Mucosa of rectum (tissue), 2 donors: Measurements from ENCODE around the gene PFKFB4.
"Not testable (repeated sequence)": the region's sequence is repeated elsewhere in the genome, so short reads cannot be mapped to it uniquely, and the experiment has no call there.

Source experiments
- H3K27ac ChIP-seq, 2 donors: one replicate each; pipeline ENCODE4 v1.7.0; 2013; ENCODE audit warnings: inconsistent platforms in 2 of 2, low read depth in 2 of 2, low read length in 2 of 2
- H3K27me3 ChIP-seq, 2 donors: one replicate each; pipeline ENCODE4 v1.7.0; 2013; ENCODE audit warnings: low read length in 2 of 2; ENCODE audit not compliant: control insufficient read depth in 2 of 2, insufficient read depth in 2 of 2
- H3K36me3 ChIP-seq, 2 donors: one replicate each; pipeline ENCODE4 v1.7.0; 2013; ENCODE audit warnings: low read length in 2 of 2; ENCODE audit not compliant: control insufficient read depth in 2 of 2, insufficient read depth in 2 of 2
- H3K4me1 ChIP-seq, 2 donors: one replicate each; pipeline ENCODE4 v1.7.0; 2013; ENCODE audit warnings: low read length in 2 of 2, mild to moderate bottlenecking in 1 of 2; ENCODE audit not compliant: control insufficient read depth in 2 of 2, insufficient read depth in 2 of 2
- H3K4me3 ChIP-seq, 2 donors: one replicate each; pipeline ENCODE4 v1.7.0; 2013; ENCODE audit warnings: low read length in 2 of 2
- H3K9ac ChIP-seq, 2 donors: one replicate each; pipeline ENCODE4 v1.7.0; 2013; ENCODE audit warnings: low read length in 2 of 2, low read depth in 1 of 2, mild to moderate bottlenecking in 1 of 2
- H3K9me3 ChIP-seq, 2 donors: one replicate each; pipeline ENCODE4 v1.7.0; 2013; ENCODE audit warnings: low read length in 2 of 2; ENCODE audit not compliant: control insufficient read depth in 2 of 2
- donor health status: healthy.
- donor health status: Normal muscosa, but diverticular disease.

The PFKFB4 gene

GRCh38 chr3:48552111-48552951 lies 4.3 kb downstream of the PFKFB4 start:
- no peaks in the 10 kb centered on the region for H3K36me3 ChIP-seq
- H3K4me1 ChIP-seq = peaks cover 21 to 29% of the 10 kb centered on the region in 2 donors
- no peaks in the 10 kb centered on the region for H3K27me3 ChIP-seq
- H3K9me3 ChIP-seq = no peaks in the 10 kb centered on the region
- no peak overlapping the region for H3K9ac ChIP-seq
- no peak overlapping the region for H3K4me3 ChIP-seq
- peak overlapping the region; percentile 28 to 49 for H3K27ac ChIP-seq

- H3K4me1 ChIP-seq = peaks cover 19 to 26% of the 10 kb centered on the region in 2 donors
- not testable (repeated sequence) for H3K36me3 ChIP-seq, H3K9ac ChIP-seq, H3K4me3 ChIP-seq, H3K9me3 ChIP-seq, H3K27me3 ChIP-seq, H3K27ac ChIP-seq
Measured at GRCh38 chr3:48551651-48552050, 5.0 kb downstream of the PFKFB4 start.

GRCh38 chr3:48548729-48549705 lies 7.6 kb downstream of the PFKFB4 start:
- no peak overlapping the region for H3K27ac ChIP-seq
- H3K4me1 ChIP-seq = peaks cover 5 to 10% of the 10 kb centered on the region in 2 donors
- H3K9me3 ChIP-seq = no peaks in the 10 kb centered on the region
- H3K4me3 ChIP-seq = no peak overlapping the region
- H3K36me3 ChIP-seq = peaks cover 4 to 7% of the 10 kb centered on the region in 2 donors
- H3K9ac ChIP-seq = no peak overlapping the region
- no peaks in the 10 kb centered on the region for H3K27me3 ChIP-seq

- Histone ChIP-seq H3K9ac (no peak overlapping the region), H3K9me3 (no peaks in the 10 kb centered on the region), H3K36me3 (peaks cover 4 to 7% of the 10 kb centered on the region in 2 donors), H3K4me3 (no peak overlapping the region), H3K27me3 (no peaks in the 10 kb centered on the region), H3K27ac (no peak overlapping the region), H3K4me1 (peaks cover 5% of the 10 kb centered on the region in 2 donors)
Measured at GRCh38 chr3:48548126-48548525, 8.5 kb downstream of the PFKFB4 start.

DNA sequence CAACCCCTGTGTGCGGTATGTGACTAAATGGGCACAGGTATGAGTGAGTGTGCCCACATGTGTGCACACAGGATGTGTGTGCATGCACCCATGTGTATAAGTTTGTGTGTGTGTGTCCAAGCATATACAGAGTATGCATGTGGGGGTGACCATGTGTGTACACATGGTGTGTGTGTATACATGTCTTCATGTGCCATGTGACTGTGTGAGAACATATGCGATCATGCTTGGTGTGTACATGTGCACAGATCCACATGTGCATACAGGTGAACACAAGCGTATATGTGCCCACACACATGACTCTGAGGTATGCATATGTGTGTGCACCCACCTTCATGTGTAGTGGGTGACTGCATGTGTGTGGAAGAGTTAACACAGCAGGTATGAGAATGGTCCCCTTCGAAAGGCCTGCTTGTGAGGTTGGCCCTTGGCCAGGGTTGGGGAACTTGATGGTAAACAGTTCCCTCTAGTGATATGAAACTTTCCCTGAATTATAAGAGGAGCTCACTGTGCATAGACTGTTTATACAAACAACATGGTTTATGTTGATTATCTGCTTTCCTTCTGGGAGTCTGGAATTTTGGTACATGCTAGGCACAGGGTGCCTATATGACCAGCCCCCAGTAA lies 10.3 kb downstream of the PFKFB4 start:
- no peaks in the 10 kb centered on the region for H3K9me3 ChIP-seq
- no peak overlapping the region for H3K9ac ChIP-seq
- no peaks in the 10 kb centered on the region for H3K27me3 ChIP-seq
- no peak overlapping the region for H3K4me3 ChIP-seq
- no peaks in the 10 kb centered on the region for H3K4me1 ChIP-seq
- peaks cover 4 to 7% of the 10 kb centered on the region in 2 donors for H3K36me3 ChIP-seq
- H3K27ac ChIP-seq = no peak overlapping the region

GRCh38 chr3:48544141-48544540 lies 12.5 kb downstream of the PFKFB4 start:
- Histone ChIP-seq H3K4me3 (no peak overlapping the region), H3K9me3 (no peaks in the 10 kb centered on the region), H3K27ac (no peak overlapping the region), H3K4me1 (no peaks in the 10 kb centered on the region), H3K36me3 (peaks cover 4 to 7% of the 10 kb centered on the region in 2 donors), H3K9ac (no peak overlapping the region), H3K27me3 (no peaks in the 10 kb centered on the region)

DNA sequence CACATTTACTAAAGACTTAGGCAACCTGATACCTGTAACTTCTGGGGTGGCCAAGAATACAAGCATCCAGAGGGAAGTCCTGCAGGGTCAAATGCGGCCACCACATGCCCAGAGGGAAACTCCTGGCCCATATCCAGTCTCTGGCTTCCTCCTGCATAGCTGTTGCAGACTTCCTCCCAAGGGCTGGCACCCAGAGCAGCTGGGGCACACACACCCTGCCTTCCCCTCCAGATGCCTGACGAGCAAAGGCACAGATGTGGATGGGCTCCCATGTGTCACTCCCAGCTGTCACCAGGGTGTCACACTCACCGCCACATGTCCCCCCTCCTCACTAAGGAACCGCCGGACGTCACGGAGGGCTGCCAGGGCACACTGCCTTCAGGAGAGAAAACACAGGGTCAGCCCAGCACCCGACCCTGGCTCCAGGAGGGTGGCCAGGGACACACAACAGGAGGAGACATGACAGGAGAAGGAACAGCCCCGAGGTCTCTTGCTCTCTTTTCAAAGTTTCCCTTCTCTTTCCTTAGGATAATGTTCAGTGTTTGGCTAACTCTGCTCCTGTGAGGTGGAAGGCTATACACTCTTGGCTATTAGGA lies 13.2 kb downstream of the PFKFB4 start:
- H3K4me1 ChIP-seq = no peaks in the 10 kb centered on the region
- H3K36me3 ChIP-seq = peaks cover 4 to 7% of the 10 kb centered on the region in 2 donors
- H3K27ac ChIP-seq = no peak overlapping the region
- no peaks in the 10 kb centered on the region for H3K9me3 ChIP-seq
- no peaks in the 10 kb centered on the region for H3K27me3 ChIP-seq
- H3K4me3 ChIP-seq = no peak overlapping the region
- no peak overlapping the region for H3K9ac ChIP-seq

- H3K9ac ChIP-seq = no peak overlapping the region
- no peaks in the 10 kb centered on the region for H3K4me1 ChIP-seq
- peaks cover 3 to 18% of the 10 kb centered on the region in 2 donors for H3K36me3 ChIP-seq
- H3K9me3 ChIP-seq = no peaks in the 10 kb centered on the region
- H3K4me3 ChIP-seq = no peak overlapping the region
- H3K27ac ChIP-seq = no peak overlapping the region
- no peaks in the 10 kb centered on the region for H3K27me3 ChIP-seq
Measured at GRCh38 chr3:48538451-48538850, 18.2 kb downstream of the PFKFB4 start.

DNA sequence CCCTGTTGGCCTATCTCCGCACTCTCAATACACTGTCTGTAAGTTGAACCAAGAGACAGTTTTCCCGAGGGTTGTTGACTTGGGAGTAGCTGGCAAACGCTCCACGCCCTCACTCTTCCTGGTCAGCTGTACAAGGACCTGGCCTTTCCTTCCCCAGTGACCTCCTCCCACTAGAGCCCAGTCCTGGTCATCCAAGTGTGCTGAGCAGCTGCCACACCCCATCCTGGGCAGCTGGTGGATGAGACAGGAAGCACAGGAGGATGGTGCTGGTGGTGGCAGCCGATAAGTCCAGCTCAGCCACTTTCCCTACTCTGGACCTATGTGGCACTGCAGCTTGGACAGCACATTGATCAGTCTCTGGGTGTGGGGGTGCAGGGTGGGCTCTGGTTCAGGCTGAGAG lies 19.8 kb downstream of the PFKFB4 start:
- H3K4me3 ChIP-seq = no peak overlapping the region
- no peaks in the 10 kb centered on the region for H3K9me3 ChIP-seq
- no peaks in the 10 kb centered on the region for H3K27me3 ChIP-seq
- H3K9ac ChIP-seq = no peak overlapping the region
- H3K4me1 ChIP-seq = no peaks in the 10 kb centered on the region
- peaks cover 3 to 21% of the 10 kb centered on the region in 2 donors for H3K36me3 ChIP-seq
- peak overlapping the region; percentile 38 to 48 for H3K27ac ChIP-seq
